DMS 273 (cell line): ENCODE measurements around the gene THPO.

Source experiments
- DNase-seq: peaks from one replicate; lab custom pipeline; 2025; ENCODE audit not compliant: unreplicated experiment; lab: John Stamatoyannopoulos, UW

Gene THPO

DNA sequence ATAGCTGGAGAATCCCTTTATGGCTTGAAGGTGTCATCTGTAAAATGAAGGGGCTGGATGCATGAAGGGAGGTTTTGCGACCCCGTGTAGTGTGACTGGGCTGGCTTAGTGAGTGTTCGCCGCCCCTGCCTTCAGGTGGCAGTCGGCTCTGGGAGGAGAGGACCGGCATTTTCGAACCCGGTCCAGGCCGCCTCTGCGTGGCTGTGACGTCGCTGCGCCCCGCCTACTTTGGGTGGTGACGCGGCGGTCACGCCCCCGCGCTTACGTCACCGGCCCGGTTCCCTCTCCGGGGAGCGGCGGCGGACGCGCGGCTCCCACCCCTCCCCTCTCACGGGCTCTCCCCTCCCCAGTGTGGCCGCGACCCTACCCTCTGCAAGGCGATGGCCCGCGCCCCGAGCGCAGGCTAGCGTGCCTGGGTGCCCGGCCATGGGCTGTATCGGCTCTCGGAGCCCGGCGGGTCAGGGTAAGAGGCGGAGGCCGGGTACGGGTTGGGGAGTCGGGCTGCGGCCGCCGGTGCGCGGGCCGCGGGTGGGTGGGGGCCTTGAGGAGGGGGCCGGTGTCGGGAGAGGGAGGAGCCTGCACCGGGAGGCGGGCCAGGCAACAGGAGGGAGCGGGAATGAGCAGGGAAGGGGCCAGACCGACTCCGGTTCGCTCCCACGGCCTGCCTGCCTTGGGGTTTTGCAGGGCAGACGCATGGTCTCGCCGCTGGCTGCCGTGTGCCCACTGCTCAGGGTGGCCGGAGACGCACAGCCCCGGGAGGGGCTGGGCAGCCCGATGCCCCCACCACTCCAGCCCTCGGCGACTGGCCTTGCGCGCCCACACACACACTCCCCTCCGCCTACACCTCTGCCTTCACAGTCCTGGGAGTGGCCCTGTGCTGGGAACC, 42.1 kb downstream of the THPO start:
- peak; percentile 96 for DNase-seq

DNA sequence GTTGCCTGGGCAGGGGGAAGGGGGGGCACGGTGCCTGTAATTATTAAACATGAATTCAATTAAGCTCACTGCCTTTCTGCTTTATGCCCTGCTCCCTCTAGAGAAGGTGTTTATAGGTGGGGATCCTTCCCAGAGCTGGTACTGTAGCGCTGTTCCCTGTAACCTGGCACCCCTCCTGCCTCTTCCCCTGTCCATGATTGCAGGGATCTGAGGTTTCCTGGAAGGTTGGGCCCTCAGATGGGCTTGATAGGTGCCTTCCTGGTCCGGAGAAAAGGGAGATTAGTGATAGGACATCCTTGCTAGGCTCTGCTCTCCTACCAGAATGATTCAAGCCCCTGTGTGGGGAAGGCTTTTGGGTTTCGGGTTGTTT, 42.7 kb downstream of the THPO start:
- peak; percentile 90 for DNase-seq

- peak; percentile 54 for DNase-seq
These were observed 43.4 kb downstream of the THPO start for GRCh38 chr3:184334470-184335158.

- DNase-seq = no peak
These were observed 44.3 kb downstream of the THPO start for GRCh38 chr3:184333700-184334099.

- no peak for DNase-seq
These were observed 44.8 kb downstream of the THPO start for GRCh38 chr3:184333190-184333589.

GRCh38 chr3:184332370-184333090, 45.5 kb downstream of the THPO start:
- DNase-seq = no peak

- no peak for DNase-seq
These were observed 49.5 kb downstream of the THPO start for GRCh38 chr3:184328516-184328915.

DNA sequence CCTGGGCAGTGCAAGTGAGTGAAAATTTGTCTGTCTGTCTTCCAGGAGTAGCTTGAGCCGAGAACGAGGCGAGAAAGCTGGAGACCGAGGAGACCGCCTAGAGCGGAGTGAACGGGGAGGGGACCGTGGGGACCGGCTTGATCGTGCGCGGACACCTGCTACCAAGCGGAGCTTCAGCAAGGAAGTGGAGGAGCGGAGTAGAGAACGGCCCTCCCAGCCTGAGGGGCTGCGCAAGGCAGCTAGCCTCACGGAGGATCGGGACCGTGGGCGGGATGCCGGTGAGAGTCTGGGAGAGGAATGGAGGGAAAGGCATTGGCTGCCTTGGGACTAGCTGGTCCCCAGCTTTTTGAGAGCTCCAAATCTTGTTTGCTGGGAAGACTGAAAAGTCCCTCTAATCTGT, 50.8 kb downstream of the THPO start:
- no peak for DNase-seq

- DNase-seq = no peak
These were observed 52.2 kb downstream of the THPO start for GRCh38 chr3:184325715-184326369.

DNA sequence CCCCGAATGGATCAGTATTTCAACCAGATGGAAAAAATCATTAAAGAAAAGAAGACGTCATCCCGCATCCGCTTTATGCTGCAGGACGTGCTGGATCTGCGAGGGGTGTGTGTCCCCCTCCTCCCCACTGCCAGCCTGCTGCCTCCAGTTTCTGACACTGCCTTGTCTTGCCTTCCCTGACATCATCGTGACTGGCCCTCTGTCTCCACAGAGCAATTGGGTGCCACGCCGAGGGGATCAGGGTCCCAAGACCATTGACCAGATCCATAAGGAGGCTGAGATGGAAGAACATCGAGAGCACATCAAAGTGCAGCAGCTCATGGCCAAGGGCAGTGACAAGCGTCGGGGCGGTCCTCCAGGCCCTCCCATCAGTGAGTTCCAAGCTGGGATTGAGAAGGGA, 52.7 kb downstream of the THPO start:
- DNase-seq = no peak

GRCh38 chr3:184323696-184324095, 54.3 kb downstream of the THPO start:
- no peak for DNase-seq

DNA sequence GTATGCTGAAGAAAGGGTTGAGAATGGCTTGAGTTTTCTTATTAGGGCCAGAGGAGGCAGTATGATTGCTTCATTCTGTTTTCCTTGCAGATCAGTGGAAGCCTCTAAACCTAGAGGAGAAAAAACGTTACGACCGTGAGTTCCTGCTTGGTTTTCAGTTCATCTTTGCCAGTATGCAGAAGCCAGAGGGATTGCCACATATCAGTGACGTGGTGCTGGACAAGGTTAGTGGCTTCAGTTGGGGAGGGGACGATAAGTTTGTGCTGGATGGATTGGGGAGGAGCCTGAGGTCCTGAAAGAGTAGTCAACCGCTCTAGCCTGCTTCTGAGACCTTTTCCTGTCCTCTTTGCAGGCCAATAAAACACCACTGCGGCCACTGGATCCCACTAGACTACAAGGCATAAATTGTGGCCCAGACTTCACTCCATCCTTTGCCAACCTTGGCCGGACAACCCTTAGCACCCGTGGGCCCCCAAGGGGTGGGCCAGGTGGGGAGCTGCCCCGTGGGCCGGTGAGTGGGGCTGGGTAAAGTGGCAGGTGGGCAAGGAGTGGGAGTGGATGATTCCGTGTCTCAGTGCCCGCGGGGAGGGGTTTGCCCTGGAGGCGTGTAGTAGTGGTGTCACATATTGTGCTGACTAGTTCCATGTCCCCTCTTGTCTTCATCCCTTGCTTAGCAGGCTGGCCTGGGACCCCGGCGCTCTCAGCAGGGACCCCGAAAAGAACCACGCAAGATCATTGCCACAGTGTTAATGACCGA, 55.1 kb downstream of the THPO start:
- no peak for DNase-seq
